ENCODE measurements around the gene DGAT2L6. TPM values are rescaled to one million over a fixed set of nuclear protein-coding genes. Genes with fewer than 3 reads are reported as not detected.
"Not testable (repeated sequence)": the region's sequence is repeated elsewhere in the genome, so short reads cannot be mapped to it uniquely, and the experiment has no call there.

DGAT2L6 gene
- total RNA-seq, 2 donors from 2014 or later = not detected

GRCh38 chrX:70226687-70227086 is 49.4 kb downstream of the DGAT2L6 start:
- Mint-ChIP-seq H3K4me1 (ENCODE audit: low read depth in 2 of 2) (peaks cover 0 to 5% of the 10 kb centered on the region in 2 donors), H3K9me3 (no peaks in the 10 kb centered on the region), H3K27ac (no peak overlapping the region), H3K36me3 (no peaks in the 10 kb centered on the region), H3K4me3 (no peak overlapping the region), H3K27me3 (peaks cover 0 to 5% of the 10 kb centered on the region in 2 donors)
- ATAC-seq = no peak
- no peak for DNase-seq (ENCODE audit: low spot score)

- Mint-ChIP-seq H3K9me3 (no peaks in the 10 kb centered on the region), H3K36me3 (no peaks in the 10 kb centered on the region), H3K4me3 (no peak overlapping the region), H3K4me1 (ENCODE audit: low read depth in 2 of 2) (peaks cover 0 to 11% of the 10 kb centered on the region in 2 donors), H3K27ac (no peak overlapping the region), H3K27me3 (peaks cover 6 to 13% of the 10 kb centered on the region in 2 donors)
- DNase-seq (ENCODE audit: low spot score) (no peak), ATAC-seq (no peak)
These were observed 54.4 kb downstream of the DGAT2L6 start for GRCh38 chrX:70231666-70232065.

- Mint-ChIP-seq H3K27me3 (peaks cover 6 to 17% of the 10 kb centered on the region in 2 donors), H3K9me3 (no peaks in the 10 kb centered on the region), H3K4me1 (ENCODE audit: low read depth in 2 of 2) (peaks cover 0 to 11% of the 10 kb centered on the region in 2 donors), H3K36me3 (no peaks in the 10 kb centered on the region), H3K27ac (no peak within 1 kb of the TSS), H3K4me3 (no peak within 1 kb of the TSS)
- DNase-seq (ENCODE audit: low spot score) = no peak
- ATAC-seq = no peak
These were observed 57.1 kb downstream of the DGAT2L6 start, which contains the start of gene AWAT1 for GRCh38 chrX:70234355-70234754. AWAT1 (plus strand) TSS chrX:70234655; CDS start chrX:70234696, 41 bp downstream.

GRCh38 chrX:70240751-70241150 is 63.5 kb downstream of the DGAT2L6 start:
- DNase-seq (ENCODE audit: low spot score) (no peak), ATAC-seq (no peak)
- H3K4me3 Mint-ChIP-seq = no peak overlapping the region
- H3K4me1 Mint-ChIP-seq (ENCODE audit: low read depth in 2 of 2) = no peaks in the 10 kb centered on the region
- no peak overlapping the region for H3K27ac Mint-ChIP-seq
- no peaks in the 10 kb centered on the region for H3K9me3 Mint-ChIP-seq
- H3K27me3 Mint-ChIP-seq = peaks cover 0 to 16% of the 10 kb centered on the region in 2 donors
- H3K36me3 Mint-ChIP-seq = no peaks in the 10 kb centered on the region

- Mint-ChIP-seq H3K36me3 (no peaks in the 10 kb centered on the region), H3K9me3 (no peaks in the 10 kb centered on the region), H3K27me3 (peaks cover 0 to 16% of the 10 kb centered on the region in 2 donors), H3K4me1 (ENCODE audit: low read depth in 2 of 2) (no peaks in the 10 kb centered on the region), H3K27ac (no peak overlapping the region), H3K4me3 (no peak overlapping the region)
- DNase-seq (ENCODE audit: low spot score) (no peak), ATAC-seq (no peak)
These were observed 64.2 kb downstream of the DGAT2L6 start for GRCh38 chrX:70241501-70241900.

- not testable (repeated sequence) for ATAC-seq; H3K4me3 Mint-ChIP-seq; H3K4me1 Mint-ChIP-seq (ENCODE audit: low read depth in 2 of 2); H3K36me3 Mint-ChIP-seq; H3K27ac Mint-ChIP-seq; DNase-seq (ENCODE audit: low spot score); H3K9me3 Mint-ChIP-seq
- H3K27me3 Mint-ChIP-seq = peaks cover 0 to 10% of the 10 kb centered on the region in 2 donors
These were observed 66.3 kb downstream of the DGAT2L6 start for GRCh38 chrX:70243601-70244000.

- H3K4me3 Mint-ChIP-seq = no peak overlapping the region
- no peak overlapping the region for H3K27ac Mint-ChIP-seq
- no peaks in the 10 kb centered on the region for H3K4me1 Mint-ChIP-seq (ENCODE audit: low read depth in 2 of 2)
- H3K27me3 Mint-ChIP-seq = peaks cover 0 to 10% of the 10 kb centered on the region in 2 donors
- H3K9me3 Mint-ChIP-seq = no peaks in the 10 kb centered on the region
- DNase-seq (ENCODE audit: low spot score) (no peak), ATAC-seq (no peak)
- no peaks in the 10 kb centered on the region for H3K36me3 Mint-ChIP-seq
These were observed 67.6 kb downstream of the DGAT2L6 start for GRCh38 chrX:70244881-70245280.

- no peaks in the 10 kb centered on the region for H3K4me1 Mint-ChIP-seq (ENCODE audit: low read depth in 2 of 2)
- H3K4me3 Mint-ChIP-seq = no peak overlapping the region
- no peak for DNase-seq (ENCODE audit: low spot score)
- H3K9me3 Mint-ChIP-seq = no peaks in the 10 kb centered on the region
- no peak overlapping the region for H3K27ac Mint-ChIP-seq
- no peak for ATAC-seq
- no peaks in the 10 kb centered on the region for H3K36me3 Mint-ChIP-seq
- peaks cover 0 to 5% of the 10 kb centered on the region in 2 donors for H3K27me3 Mint-ChIP-seq
These were observed 70.0 kb downstream of the DGAT2L6 start for GRCh38 chrX:70247252-70247651.

- Mint-ChIP-seq H3K27me3 (peaks cover 0 to 7% of the 10 kb centered on the region in 2 donors), H3K27ac (no peak overlapping the region), H3K4me1 (ENCODE audit: low read depth in 2 of 2) (no peaks in the 10 kb centered on the region), H3K9me3 (no peaks in the 10 kb centered on the region), H3K4me3 (no peak overlapping the region), H3K36me3 (no peaks in the 10 kb centered on the region)
- ATAC-seq = no peak
- no peak for DNase-seq (ENCODE audit: low spot score)
These were observed 75.2 kb downstream of the DGAT2L6 start for GRCh38 chrX:70252491-70252890.

- Mint-ChIP-seq H3K4me1 (ENCODE audit: low read depth in 2 of 2) (no peaks in the 10 kb centered on the region), H3K9me3 (no peaks in the 10 kb centered on the region), H3K27ac (no peak overlapping the region), H3K4me3 (no peak overlapping the region), H3K27me3 (peaks cover 0 to 7% of the 10 kb centered on the region in 2 donors), H3K36me3 (no peaks in the 10 kb centered on the region)
- no peak for ATAC-seq
- DNase-seq (ENCODE audit: low spot score) = no peak
These were observed 76.2 kb downstream of the DGAT2L6 start for GRCh38 chrX:70253377-70254062.

GRCh38 chrX:70254063-70254400 is 76.7 kb downstream of the DGAT2L6 start:
- no peaks in the 10 kb centered on the region for H3K36me3 Mint-ChIP-seq
- H3K27me3 Mint-ChIP-seq = peaks cover 0 to 7% of the 10 kb centered on the region in 2 donors
- H3K27ac Mint-ChIP-seq = no peak overlapping the region
- H3K4me3 Mint-ChIP-seq = no peak overlapping the region
- no peak for ATAC-seq
- no peak for DNase-seq (ENCODE audit: low spot score)
- H3K9me3 Mint-ChIP-seq = no peaks in the 10 kb centered on the region
- H3K4me1 Mint-ChIP-seq (ENCODE audit: low read depth in 2 of 2) = no peaks in the 10 kb centered on the region

- Mint-ChIP-seq H3K9me3 (no peaks in the 10 kb centered on the region), H3K4me1 (ENCODE audit: low read depth in 2 of 2) (no peaks in the 10 kb centered on the region), H3K27ac (no peak overlapping the region), H3K36me3 (no peaks in the 10 kb centered on the region), H3K4me3 (no peak overlapping the region), H3K27me3 (peaks cover 0 to 7% of the 10 kb centered on the region in 2 donors)
- ATAC-seq (no peak), DNase-seq (ENCODE audit: low spot score) (no peak)
These were observed 77.6 kb downstream of the DGAT2L6 start for GRCh38 chrX:70254909-70255308.
